Small intestine (tissue), 7 donors: ENCODE data around the gene CRYGD. TPM values are rescaled to one million over a fixed set of nuclear protein-coding genes. Genes with fewer than 3 reads are reported as not detected.

Experiments
- DNase-seq, 2 donors: peaks; one replicate each; pipeline versions ENCODE4 v3.0.0 to v3.0.0-alpha.2; 2013
- FAIRE-seq: peaks from 2 replicates; lab custom pipeline; 2012; peaks lifted over from hg19 to GRCh38; lab: Jason Lieb, UNC
- H3K27ac ChIP-seq, 3 donors: one replicate each; pipeline ENCODE4 v1.5.1; 2013; ENCODE audit warnings: low read length in 2 of 3, mild to moderate bottlenecking in 2 of 3, control low read depth in 1 of 3, inconsistent platforms in 1 of 3, low read depth in 1 of 3, moderate library complexity in 1 of 3
- H3K27me3 ChIP-seq, 3 donors: one replicate each; pipeline ENCODE4 v1.6.1; 2013; ENCODE audit warnings: low read length in 3 of 3, inconsistent platforms in 1 of 3; ENCODE audit not compliant: control insufficient read depth in 3 of 3, insufficient read depth in 3 of 3
- H3K36me3 ChIP-seq, 3 donors: one replicate each; pipeline ENCODE4 v1.6.1; 2013; ENCODE audit warnings: low read length in 3 of 3, inconsistent platforms in 1 of 3, low read depth in 1 of 3, mild to moderate bottlenecking in 1 of 3, moderate library complexity in 1 of 3; ENCODE audit not compliant: control insufficient read depth in 3 of 3, insufficient read depth in 2 of 3
- H3K4me1 ChIP-seq, 3 donors: one replicate each; pipeline ENCODE4 v1.6.1; 2013; ENCODE audit warnings: low read length in 2 of 3, inconsistent platforms in 1 of 3, low read depth in 1 of 3, mild to moderate bottlenecking in 1 of 3, moderate library complexity in 1 of 3; ENCODE audit not compliant: control insufficient read depth in 3 of 3, insufficient read depth in 2 of 3
- H3K4me3 ChIP-seq, 3 donors: one replicate each; pipeline ENCODE4 v1.5.1; 2013; ENCODE audit warnings: low read length in 3 of 3, control low read depth in 1 of 3, inconsistent platforms in 1 of 3, low read depth in 1 of 3, mild to moderate bottlenecking in 1 of 3, moderate library complexity in 1 of 3
- H3K9me3 ChIP-seq, 2 donors: one replicate each; pipeline ENCODE4 v1.6.1; 2013; ENCODE audit warnings: low read depth in 1 of 2, low read length in 1 of 2; ENCODE audit not compliant: control insufficient read depth in 2 of 2, insufficient read depth in 1 of 2
- WGBS, 3 donors: extraction: QIAGEN DNeasy Blood & Tissue Kit; methylation state at CpG; one replicate each; pipeline ENCODE4 v1.1.7; 2013; 5-methylcytosine and 5-hydroxymethylcytosine counted together
- polyA plus RNA-seq, 4 donors: library from polyadenylated mRNA; stranded (reverse) in 3 of 4; unstranded in 1 of 4; fragments of 200-250 nt in 3 of 4; fragments of 120-200 nt in 1 of 4; gene quantifications; one replicate each; pipeline versions ENCODE4 v1.2.1 to v1.2.3, GENCODE V29; 2013
- donor health status: healthy with polysubstance abuse.
- donor health status: control.
- donor health status: control.
- donor health status: Bipolar disorder and iron deficiency.
- donor health status: healthy.

CRYGD gene
- polyA plus RNA-seq, 4 donors = 0.15 to 2.8 TPM; not detected in 2

DNA sequence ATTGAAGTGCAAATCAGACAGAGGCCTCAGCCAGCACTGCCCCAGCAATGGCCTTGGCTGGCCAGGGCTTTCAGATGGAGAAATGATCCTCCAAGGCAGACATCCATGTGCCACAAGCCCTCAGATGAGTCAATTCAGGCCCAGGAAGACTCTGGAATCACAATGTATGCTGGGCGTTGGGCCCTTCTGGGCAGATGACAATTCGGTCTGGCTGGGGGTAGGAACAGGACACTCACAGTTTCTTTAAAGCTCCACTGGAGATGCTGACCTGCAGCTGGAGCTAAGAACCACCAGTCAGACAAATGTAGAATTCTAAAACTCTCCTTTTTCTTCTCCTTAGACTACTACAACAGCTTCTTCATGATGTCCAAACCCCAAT is 12.4 kb upstream of the CRYGD start:
- Histone ChIP-seq H3K27ac (peak overlapping the region in 2 of 3 donors; percentile 27 to 44), H3K9me3 (peaks cover 0 to 7% of the 10 kb centered on the region in 2 donors), H3K27me3 (no peaks in the 10 kb centered on the region), H3K4me1 (peaks cover 4 to 24% (median 13%) of the 10 kb centered on the region in 3 donors), H3K4me3 (no peak overlapping the region), H3K36me3 (no peaks in the 10 kb centered on the region)
- no peak for FAIRE-seq
- 67 to 75% (median 73%) methylated on average over 2 of the region's 2 CpGs for WGBS, 3 donors
- DNase-seq = peak in 1 of 2 donors; percentile 10

DNA sequence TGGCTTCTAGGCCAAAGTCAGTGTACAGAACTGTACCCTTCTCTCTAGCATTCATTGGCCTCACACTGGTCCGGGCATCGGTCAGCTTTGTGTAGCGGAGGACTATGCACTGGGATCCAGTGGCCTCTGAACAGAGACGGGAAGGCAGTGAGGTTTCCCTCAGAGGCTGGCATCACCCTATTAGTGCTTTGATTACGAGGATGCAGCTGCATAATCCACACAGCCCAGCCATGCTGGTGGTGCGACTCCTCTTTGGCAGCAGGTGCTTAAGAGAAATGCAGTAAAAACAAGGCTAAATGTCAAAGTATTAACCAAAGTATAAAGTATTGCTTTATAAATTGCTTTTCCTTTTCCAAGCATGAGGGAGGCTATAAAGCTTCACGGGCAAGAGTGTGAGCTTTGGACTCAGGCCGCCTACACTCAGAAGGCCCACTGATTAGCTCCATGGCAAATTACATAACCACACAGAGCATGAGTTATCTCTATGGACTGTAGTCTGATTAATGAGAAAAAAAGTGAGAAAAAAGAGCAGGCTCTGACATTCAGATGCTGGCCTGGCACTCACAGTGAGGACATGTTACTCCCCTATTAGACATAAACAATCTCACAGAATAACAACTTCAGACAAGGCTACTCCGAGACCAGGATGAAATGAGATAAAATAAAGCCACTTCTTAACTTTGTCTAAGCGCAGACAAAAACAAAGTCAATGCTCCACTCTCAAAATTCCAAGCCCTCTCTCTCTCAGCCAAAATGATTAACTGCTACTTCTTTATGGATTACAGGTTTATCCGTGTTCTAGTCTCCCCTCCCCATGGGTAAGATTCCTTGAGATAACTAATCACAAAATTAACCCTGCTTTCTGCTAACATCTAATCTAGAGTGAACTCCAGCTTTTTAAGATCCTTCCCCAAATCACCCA is 11.7 kb upstream of the CRYGD start:
- 27 to 64% (median 53%) methylated on average over 11 of the region's 11 CpGs for WGBS, 3 donors
- no peak for FAIRE-seq
- DNase-seq = peak; percentile 87 to 92

DNA sequence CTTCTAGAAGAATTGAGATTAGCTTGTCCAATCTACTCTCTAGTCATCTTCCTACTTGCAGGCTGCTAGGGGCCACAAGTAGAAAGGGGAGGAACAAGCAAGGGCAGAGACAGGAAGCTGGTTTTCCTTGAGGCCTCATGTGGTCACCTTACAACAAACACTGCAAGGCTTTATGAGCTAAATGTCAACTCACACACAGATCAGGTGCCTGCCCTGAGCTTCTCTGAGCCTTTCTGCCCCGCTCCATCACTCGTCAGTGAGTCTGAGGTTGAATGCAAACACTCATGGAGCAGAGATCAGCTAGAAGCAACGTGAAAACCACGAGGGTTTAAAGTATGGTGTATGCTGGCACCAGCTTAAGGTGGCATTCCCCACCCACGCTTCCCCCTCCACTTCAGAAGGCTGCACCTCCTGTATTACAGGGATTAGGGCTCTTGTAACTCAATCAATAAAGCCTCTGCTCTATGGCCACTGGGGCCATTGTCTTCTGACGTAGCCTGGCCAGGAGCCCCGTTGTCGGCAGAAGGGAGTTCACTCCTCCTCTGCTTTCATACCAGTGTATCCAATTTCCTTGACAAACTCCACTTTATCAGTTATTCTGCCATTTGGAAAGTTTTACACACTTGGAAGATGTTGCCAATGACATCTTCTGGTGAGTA is 10.7 kb upstream of the CRYGD start:
- Histone ChIP-seq H3K27ac (peak overlapping the region in 2 of 3 donors; percentile 73 to 80), H3K9me3 (peaks cover 0 to 7% of the 10 kb centered on the region in 2 donors), H3K4me1 (peaks cover 4 to 33% (median 13%) of the 10 kb centered on the region in 3 donors), H3K36me3 (no peaks in the 10 kb centered on the region), H3K4me3 (no peak overlapping the region), H3K27me3 (no peaks in the 10 kb centered on the region)
- DNase-seq = peak; percentile 7 to 43
- FAIRE-seq = no peak
- 22 to 38% (median 22%) methylated on average over 8 of the region's 8 CpGs for WGBS, 3 donors

More for the DNA sequence above, 11.7 kb upstream of the CRYGD start:
- Histone ChIP-seq H3K4me3 (no peak overlapping the region), H3K36me3 (no peaks in the 10 kb centered on the region), H3K27me3 (no peaks in the 10 kb centered on the region), H3K9me3 (peaks cover 0 to 7% of the 10 kb centered on the region in 2 donors), H3K27ac (peak overlapping the region; percentile 56 to 80 (median 73)), H3K4me1 (peaks cover 4 to 28% (median 13%) of the 10 kb centered on the region in 3 donors)

DNA sequence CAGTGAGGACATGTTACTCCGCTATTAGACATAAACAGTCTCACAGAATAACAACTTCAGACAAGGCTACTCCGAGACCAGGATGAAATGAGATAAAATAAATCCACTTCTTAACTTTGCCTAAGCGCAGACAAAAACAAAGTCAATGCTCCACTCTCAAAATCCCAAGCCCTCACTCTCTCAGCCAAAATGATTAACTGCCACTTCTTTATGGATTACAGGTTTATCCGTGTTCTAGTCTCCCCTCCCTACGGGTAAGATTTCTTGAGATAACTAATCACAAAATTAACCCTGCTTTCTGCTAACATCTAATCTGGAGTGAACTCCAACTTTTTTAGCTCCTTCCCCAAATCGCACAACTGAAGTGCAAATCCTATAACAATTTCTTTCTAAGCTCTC is 6.4 kb upstream of the CRYGD start:
- H3K9me3 ChIP-seq = no peaks in the 10 kb centered on the region
- no peak overlapping the region for H3K4me3 ChIP-seq
- 23 to 55% (median 39%) methylated on average over 6 of the region's 6 CpGs for WGBS, 3 donors
- FAIRE-seq = no peak
- DNase-seq = no peak
- peaks cover 3 to 30% (median 12%) of the 10 kb centered on the region in 3 donors for H3K4me1 ChIP-seq
- H3K36me3 ChIP-seq = no peaks in the 10 kb centered on the region
- no peaks in the 10 kb centered on the region for H3K27me3 ChIP-seq
- H3K27ac ChIP-seq = peak overlapping the region in 1 of 3 donors; percentile 34

DNA sequence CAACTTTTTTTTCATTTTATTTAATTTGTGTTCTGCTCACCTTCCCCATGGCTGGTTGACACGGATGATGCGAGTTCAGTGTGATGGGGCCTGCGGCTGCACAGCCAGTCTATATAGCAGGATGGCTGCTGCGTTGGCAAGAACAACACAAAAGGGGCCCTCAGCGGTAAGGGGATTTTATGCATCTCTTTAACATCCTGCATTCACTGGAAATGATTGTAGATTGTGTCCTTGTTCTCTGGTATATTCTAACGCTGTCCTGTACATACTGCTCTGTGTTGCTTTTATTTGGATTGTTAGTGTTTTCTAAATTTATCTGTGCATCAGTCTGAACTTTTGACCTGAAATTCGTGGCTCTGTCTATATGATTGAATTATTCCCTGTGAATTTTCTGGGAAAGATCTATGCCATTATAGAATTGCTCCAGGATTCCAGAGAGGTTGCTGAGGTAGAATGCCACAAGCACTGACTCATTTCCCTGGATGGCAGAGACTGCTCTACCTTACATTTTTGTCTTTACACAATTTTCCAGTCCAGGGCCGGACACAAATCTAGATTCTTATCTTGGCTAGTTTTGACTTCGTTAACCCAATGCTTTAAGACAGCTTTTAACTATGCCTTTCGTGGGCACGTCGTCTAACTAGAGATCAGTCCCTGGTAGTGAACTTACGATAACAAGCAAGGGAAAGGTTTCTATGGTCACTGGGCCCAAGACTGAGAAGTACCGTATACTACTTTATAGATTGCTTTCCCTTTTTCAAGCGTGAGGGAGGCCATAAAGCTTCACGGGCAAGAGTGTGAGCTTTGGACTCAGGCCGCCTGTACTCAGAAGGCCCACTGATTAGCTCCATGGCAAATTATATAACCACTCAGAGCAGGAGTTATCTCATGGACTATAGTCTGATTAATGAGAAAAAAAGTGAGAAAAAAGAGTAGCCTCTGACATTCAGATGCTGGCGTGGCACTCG is 5.7 kb upstream of the CRYGD start, which contains the start of gene CRYGC:
Gene CRYGC (minus strand): TSS at position 85 of the 968 bp plus-strand sequence. CDS start 36 bp downstream, at position 49.
- Histone ChIP-seq H3K27me3 (no peaks in the 10 kb centered on the region), H3K4me1 (peaks cover 0 to 28% (median 8%) of the 10 kb centered on the region in 3 donors), H3K9me3 (no peaks in the 10 kb centered on the region), H3K27ac (peak within 1 kb of the TSS; percentile 32 to 83 (median 47)), H3K36me3 (no peaks in the 10 kb centered on the region), H3K4me3 (no peak within 1 kb of the TSS)
- peak; percentile 85 for FAIRE-seq
- 36 to 62% (median 46%) methylated on average over 19 of the region's 19 CpGs for WGBS, 3 donors
- DNase-seq = peak; percentile 92 to 95

- no peaks in the 10 kb centered on the region for H3K27me3 ChIP-seq
- FAIRE-seq (no peak), DNase-seq (no peak)
- no peaks in the 10 kb centered on the region for H3K9me3 ChIP-seq
- H3K4me3 ChIP-seq = no peak overlapping the region
- WGBS, 3 donors = 92 to 99% (median 96%) methylated on average over 12 of the region's 12 CpGs
- no peaks in the 10 kb centered on the region for H3K36me3 ChIP-seq
- peaks cover 0 to 27% (median 4%) of the 10 kb centered on the region in 3 donors for H3K4me1 ChIP-seq
- H3K27ac ChIP-seq = no peak overlapping the region
These were observed 3.8 kb upstream of the CRYGD start for GRCh38 chr2:208128136-208128535.

GRCh38 chr2:208127090-208127489 is 2.8 kb upstream of the CRYGD start:
- DNase-seq = no peak
- 88 to 92% (median 91%) methylated on average over 4 of the region's 4 CpGs for WGBS, 3 donors
- Histone ChIP-seq H3K36me3 (no peaks in the 10 kb centered on the region), H3K4me3 (no peak overlapping the region), H3K27ac (no peak overlapping the region), H3K4me1 (peaks cover 0 to 27% (median 2%) of the 10 kb centered on the region in 3 donors), H3K9me3 (no peaks in the 10 kb centered on the region), H3K27me3 (no peaks in the 10 kb centered on the region)
- no peak for FAIRE-seq
